ENCODE data around the gene ADAMTS13. TPM values are rescaled to one million over a fixed set of nuclear protein-coding genes. Genes with fewer than 3 reads are reported as not detected.

ADAMTS13 gene
- total RNA-seq, 1 donor from 2014 or later: 2.4 TPM

- no peaks in the 10 kb centered on the region for H3K79me2 ChIP-seq (ENCODE audit: low read depth)
- no peak for DNase-seq (ENCODE audit: low spot score)
- no peak overlapping the region for H2AFZ ChIP-seq (replicated peaks)
- H3K4me1 Mint-ChIP-seq: peaks cover 2% of the 10 kb centered on the region
- H3K27ac Mint-ChIP-seq: no peak overlapping the region
- no peaks in the 10 kb centered on the region for H3K27me3 ChIP-seq
- H3K4me3 Mint-ChIP-seq: no peak overlapping the region
- peaks cover 2% of the 10 kb centered on the region for H3K36me3 Mint-ChIP-seq
- H3K9ac ChIP-seq: no peak overlapping the region
- H3K4me1 ChIP-seq: no peaks in the 10 kb centered on the region
- peaks cover 4% of the 10 kb centered on the region for H3K9me3 Mint-ChIP-seq
- H3K36me3 ChIP-seq: no peaks in the 10 kb centered on the region
- no peak overlapping the region for H3K4me3 ChIP-seq
- H3K27me3 Mint-ChIP-seq (ENCODE audit: insufficient read depth, low read depth): peaks cover 2% of the 10 kb centered on the region
- no peaks in the 10 kb centered on the region for H3F3A ChIP-seq (ENCODE audit: low read depth)
- no peak overlapping the region for H3K4me2 ChIP-seq
- no peaks in the 10 kb centered on the region for H4K20me1 ChIP-seq (ENCODE audit: low read depth)
- no peak overlapping the region for H3K27ac ChIP-seq
- H3K9me3 ChIP-seq (ENCODE audit: low read depth): no peaks in the 10 kb centered on the region
- TF ChIP-seq CTCF (IDR thresholded peaks at IDR 0.05): no peak
- no peak for TF ChIP-seq EZH2phosphoT487 (IDR thresholded peaks at IDR 0.05)
- TF ChIP-seq EZH2 (IDR thresholded peaks at IDR 0.05): no peak
Observed at GRCh38 chr9:133386338-133386737, 35.8 kb upstream of the ADAMTS13 start.

- H3K4me1 Mint-ChIP-seq: peaks cover 2% of the 10 kb centered on the region
- H4K20me1 ChIP-seq (ENCODE audit: low read depth): no peaks in the 10 kb centered on the region
- TF ChIP-seq CTCF (IDR thresholded peaks at IDR 0.05): no peak
- TF ChIP-seq EZH2 (IDR thresholded peaks at IDR 0.05): no peak
- TF ChIP-seq EZH2phosphoT487 (IDR thresholded peaks at IDR 0.05): no peak
- H3K4me3 ChIP-seq: no peak overlapping the region
- H3K27ac ChIP-seq: no peak overlapping the region
- H3F3A ChIP-seq (ENCODE audit: low read depth): no peaks in the 10 kb centered on the region
- no peaks in the 10 kb centered on the region for H3K27me3 ChIP-seq
- H3K27me3 Mint-ChIP-seq (ENCODE audit: insufficient read depth, low read depth): peaks cover 2% of the 10 kb centered on the region
- peaks cover 2% of the 10 kb centered on the region for H3K36me3 Mint-ChIP-seq
- H3K4me3 Mint-ChIP-seq: no peak overlapping the region
- no peak overlapping the region for H2AFZ ChIP-seq (replicated peaks)
- H3K4me1 ChIP-seq: no peaks in the 10 kb centered on the region
- no peak overlapping the region for H3K4me2 ChIP-seq
- peaks cover 7% of the 10 kb centered on the region for H3K9me3 Mint-ChIP-seq
- no peaks in the 10 kb centered on the region for H3K36me3 ChIP-seq
- H3K9ac ChIP-seq: no peak overlapping the region
- DNase-seq (ENCODE audit: low spot score): no peak
- H3K9me3 ChIP-seq (ENCODE audit: low read depth): no peaks in the 10 kb centered on the region
- H3K27ac Mint-ChIP-seq: no peak overlapping the region
- H3K79me2 ChIP-seq (ENCODE audit: low read depth): no peaks in the 10 kb centered on the region
Observed at GRCh38 chr9:133387680-133388079, 34.5 kb upstream of the ADAMTS13 start.

GRCh38 chr9:133389025-133389557, 33.1 kb upstream of the ADAMTS13 start:
- H3K9me3 ChIP-seq (ENCODE audit: low read depth): no peaks in the 10 kb centered on the region
- H3K36me3 Mint-ChIP-seq: peaks cover 2% of the 10 kb centered on the region

More at GRCh38 chr9:133389025-133389557, 33.1 kb upstream of the ADAMTS13 start:
- Histone ChIP-seq H3F3A (ENCODE audit: low read depth) (no peaks in the 10 kb centered on the region), H3K36me3 (no peaks in the 10 kb centered on the region), H3K79me2 (ENCODE audit: low read depth) (no peaks in the 10 kb centered on the region), H3K4me3 (no peak overlapping the region), H3K4me2 (no peak overlapping the region), H3K27me3 (peaks cover 2% of the 10 kb centered on the region), H4K20me1 (ENCODE audit: low read depth) (no peaks in the 10 kb centered on the region), H3K9ac (no peak overlapping the region), H3K4me1 (no peaks in the 10 kb centered on the region), H2AFZ (replicated peaks) (no peak overlapping the region), H3K27ac (no peak overlapping the region)
- H3K27me3 Mint-ChIP-seq (ENCODE audit: insufficient read depth, low read depth): peaks cover 2% of the 10 kb centered on the region
- H3K9me3 Mint-ChIP-seq: peaks cover 7% of the 10 kb centered on the region
- no peak for DNase-seq (ENCODE audit: low spot score)
- H3K27ac Mint-ChIP-seq: no peak overlapping the region
- peaks cover 2% of the 10 kb centered on the region for H3K4me1 Mint-ChIP-seq
- H3K4me3 Mint-ChIP-seq: no peak overlapping the region
- no peak for TF ChIP-seq EZH2 (IDR thresholded peaks at IDR 0.05)
- no peak for TF ChIP-seq CTCF (IDR thresholded peaks at IDR 0.05)
